ENCODE data around the gene ABCB11.
A peak's percentile ranks its signal among the peaks of the same experiment; 100 is the strongest.
"Not testable (repeated sequence)": the region's sequence is repeated elsewhere in the genome, so short reads cannot be mapped to it uniquely, and the experiment has no call there.

ABCB11 gene

GRCh38 chr2:169031202-169031601 is at the start of gene ABCB11:
ABCB11 (minus strand) TSS chr2:169031324; CDS start chr2:169018125, 13,199 bp downstream.
- no peak for DNase-seq

- peak; percentile 19 for DNase-seq
Observed at GRCh38 chr2:169080250-169081069, 49.3 kb upstream of the ABCB11 start.

- DNase-seq: no peak
Observed at GRCh38 chr2:169077674-169078240, 46.6 kb upstream of the ABCB11 start.

GRCh38 chr2:169073963-169074751 is 43.0 kb upstream of the ABCB11 start:
- no peak for DNase-seq

GRCh38 chr2:169073211-169073962 is 42.3 kb upstream of the ABCB11 start:
- DNase-seq: no peak

- DNase-seq: no peak
Observed at GRCh38 chr2:169072163-169072925, 41.2 kb upstream of the ABCB11 start.

- DNase-seq: no peak
Observed at GRCh38 chr2:169071455-169071854, 40.3 kb upstream of the ABCB11 start.

GRCh38 chr2:169069833-169070232 is 38.7 kb upstream of the ABCB11 start:
- no peak for DNase-seq

GRCh38 chr2:169069341-169069740 is 38.2 kb upstream of the ABCB11 start, which contains the start of gene DHRS9:
DHRS9 (plus strand) TSS chr2:169069563; CDS start chr2:169081582, 12,019 bp downstream.
- no peak for DNase-seq

- no peak for DNase-seq
Observed at GRCh38 chr2:169066897-169067296, 35.8 kb upstream of the ABCB11 start.

- DNase-seq: no peak
Observed at GRCh38 chr2:169065864-169066517, 34.9 kb upstream of the ABCB11 start.

- DNase-seq: no peak
Observed at GRCh38 chr2:169065422-169065821, 34.3 kb upstream of the ABCB11 start.

- not testable (repeated sequence) for DNase-seq
Observed at GRCh38 chr2:169064199-169064598, 33.1 kb upstream of the ABCB11 start.

- DNase-seq: not testable (repeated sequence)
Observed at GRCh38 chr2:169054575-169054974, 23.5 kb upstream of the ABCB11 start.

- DNase-seq: no peak
Observed at GRCh38 chr2:169050476-169051240, 19.5 kb upstream of the ABCB11 start.

- DNase-seq: no peak
Observed at GRCh38 chr2:169049142-169049541, 18.0 kb upstream of the ABCB11 start.

GRCh38 chr2:169047256-169048250 is 16.4 kb upstream of the ABCB11 start:
- no peak for DNase-seq

- no peak for DNase-seq
Observed at GRCh38 chr2:169046440-169047151, 15.5 kb upstream of the ABCB11 start.

GRCh38 chr2:169042856-169043255 is 11.7 kb upstream of the ABCB11 start:
- DNase-seq: no peak
